CD4-positive, alpha-beta T cell (primary cell): ENCODE results near the gene ITGB6. TPM values are rescaled to one million over a fixed set of nuclear protein-coding genes. Genes with fewer than 3 reads are reported as not detected.

Experiments used
- ATAC-seq: fragments of 200-7000 bp; cut with Tn5 transposase; one replicate; pipeline ENCODE4 v1.10.0; 2022; ENCODE audit warnings: mild to moderate bottlenecking; ENCODE audit not compliant: poor library complexity
- CTCF ChIA-PET: fragments of 350-600 bp; sonication (Branson Sonifier 250); formaldehyde crosslinking; loops from one replicate; lab custom pipeline; 2021; ENCODE audit warnings: antibody characterized with exemption, inconsistent platforms; lab: Charles Lee
- POLR2A ChIA-PET: fragments of 350-600 bp; sonication (Branson Sonifier 250); formaldehyde crosslinking; loops from one replicate; lab custom pipeline; 2021; ENCODE audit warnings: antibody characterized with exemption, inconsistent platforms; lab: Charles Lee
- DNase-seq, 14 experiments: peaks; one replicate each; pipeline ENCODE4 v3.0.0-alpha.2; 2013 to 2020; ENCODE audit warnings: mixed read lengths in 2 of 14
- H3K27ac ChIP-seq, 2 donors: one replicate each; pipeline versions ENCODE4 v1.5.1 to v1.7.0; 2013; ENCODE audit warnings: low read length in 2 of 2, low read depth in 1 of 2, mild to moderate bottlenecking in 1 of 2
- H3K27me3 ChIP-seq, 2 experiments: 1 replicate in 1 of 2; 2 replicates in 1 of 2; pipeline versions ENCODE4 v1.6.1 to v1.7.0; 2013; ENCODE audit warnings: low read length in 2 of 2, control low read depth in 1 of 2, mild to moderate bottlenecking in 1 of 2, moderate library complexity in 1 of 2; ENCODE audit not compliant: insufficient read depth in 2 of 2, control insufficient read depth in 1 of 2
- H3K36me3 ChIP-seq: one replicate; pipeline ENCODE4 v1.6.1; 2013; ENCODE audit warnings: low read length, control low read depth; ENCODE audit not compliant: insufficient read depth
- H3K4me1 ChIP-seq: one replicate; pipeline ENCODE4 v1.6.1; 2013; ENCODE audit warnings: low read length, control low read depth; ENCODE audit not compliant: insufficient read depth
- H3K4me3 ChIP-seq: one replicate; pipeline ENCODE4 v1.5.1; 2013; ENCODE audit warnings: mild to moderate bottlenecking, low read length, moderate library complexity
- H3K9me3 ChIP-seq, 2 experiments: 1 replicate in 1 of 2; 2 replicates in 1 of 2; pipeline versions ENCODE4 v1.6.1 to v1.7.0; 2013; ENCODE audit warnings: low read length in 2 of 2, mild to moderate bottlenecking in 2 of 2, control low read depth in 1 of 2, moderate library complexity in 1 of 2; ENCODE audit not compliant: control insufficient read depth in 1 of 2, insufficient read depth in 1 of 2
- H3K27ac Mint-ChIP-seq: one replicate; pipeline ENCODE4 v1.8.0; 2020; ENCODE audit warnings: mixed read lengths
- H3K27me3 Mint-ChIP-seq: one replicate; pipeline ENCODE4 v1.8.0; 2021; ENCODE audit warnings: mixed read lengths
- H3K36me3 Mint-ChIP-seq: one replicate; pipeline ENCODE4 v1.8.0; 2021; ENCODE audit warnings: low read depth, mixed read lengths
- H3K4me1 Mint-ChIP-seq: one replicate; pipeline ENCODE4 v1.8.0; 2021; ENCODE audit warnings: low read depth, mixed read lengths
- H3K4me3 Mint-ChIP-seq: one replicate; pipeline ENCODE4 v1.8.0; 2020; ENCODE audit warnings: mild to moderate bottlenecking, mixed read lengths
- H3K9me3 Mint-ChIP-seq: one replicate; pipeline ENCODE4 v1.8.0; 2020; ENCODE audit warnings: mixed read lengths
- CTCF ChIP-seq: fragments of 200-600 bp; IDR thresholded peaks from one replicate; pipeline ENCODE4 v1.8.0; 2022; ENCODE audit warnings: antibody characterized with exemption, mild to moderate bottlenecking
- intact Hi-C, 2 experiments: fragments of 100-400 bp; cut with DNase I in 1 of 2; cut with micrococcal nuclease in 1 of 2; formaldehyde crosslinking; loops; one replicate each; pipeline versions ENCODE4 v1.15.1 to v1.9.0; 2023 to 2025; cut with DNase I, micrococcal nuclease
- total RNA-seq, 174 experiments: library from RNA in 2 of 174; stranded (reverse) in 2 of 174; gene quantifications; one replicate each; pipeline ENCODE4 v1.2.3 and lab custom pipeline; 2021 to 2026

ITGB6 gene
- total RNA-seq, 2 experiments from 2014 or later = not detected

GRCh38 chr2:160055726-160056108 lies 144.4 kb downstream of the ITGB6 start:
- POLR2A ChIA-PET = no interaction called here
- H3K27me3 ChIP-seq = peaks cover 12 to 23% of the 10 kb centered on the region in 2 experiments
- H3K9me3 ChIP-seq = peaks cover 0 to 3% of the 10 kb centered on the region in 2 experiments
- Mint-ChIP-seq H3K9me3 (no peaks in the 10 kb centered on the region), H3K27ac (no peak overlapping the region), H3K27me3 (peaks cover 39% of the 10 kb centered on the region), H3K36me3 (no peaks in the 10 kb centered on the region), H3K4me3 (no peak overlapping the region), H3K4me1 (no peaks in the 10 kb centered on the region)
- no peak overlapping the region for H3K27ac ChIP-seq
- H3K4me1 ChIP-seq = no peaks in the 10 kb centered on the region
- intact Hi-C loops = no loop called here
- CTCF ChIA-PET = interaction anchor here (1.0 to 1.2 kb wide), 2 partner anchors 14 to 21 kb away, joined by 3 to 4 read pairs; no protein-coding TSS in a partner anchor
- ATAC-seq = no peak
- TF ChIP-seq CTCF = no peak
- H3K4me3 ChIP-seq = no peak overlapping the region
- DNase-seq = no peak
- no peaks in the 10 kb centered on the region for H3K36me3 ChIP-seq

- Mint-ChIP-seq H3K27ac (no peak overlapping the region), H3K36me3 (no peaks in the 10 kb centered on the region), H3K9me3 (no peaks in the 10 kb centered on the region), H3K4me1 (no peaks in the 10 kb centered on the region), H3K27me3 (peaks cover 34% of the 10 kb centered on the region), H3K4me3 (no peak overlapping the region)
- Histone ChIP-seq H3K27ac (no peak overlapping the region), H3K36me3 (no peaks in the 10 kb centered on the region), H3K27me3 (peaks cover 7 to 17% of the 10 kb centered on the region in 2 experiments), H3K4me3 (no peak overlapping the region), H3K4me1 (no peaks in the 10 kb centered on the region), H3K9me3 (peaks cover 0 to 3% of the 10 kb centered on the region in 2 experiments)
- TF ChIP-seq CTCF = no peak
- POLR2A ChIA-PET = no interaction called here
- intact Hi-C loops = no loop called here
- CTCF ChIA-PET = interaction anchor here (1.0 kb wide), 1 partner anchor 15 kb away, joined by 4 read pairs; no protein-coding TSS in a partner anchor
- DNase-seq (no peak), ATAC-seq (no peak)
Observed at GRCh38 chr2:160054984-160055725, 144.9 kb downstream of the ITGB6 start.

DNA sequence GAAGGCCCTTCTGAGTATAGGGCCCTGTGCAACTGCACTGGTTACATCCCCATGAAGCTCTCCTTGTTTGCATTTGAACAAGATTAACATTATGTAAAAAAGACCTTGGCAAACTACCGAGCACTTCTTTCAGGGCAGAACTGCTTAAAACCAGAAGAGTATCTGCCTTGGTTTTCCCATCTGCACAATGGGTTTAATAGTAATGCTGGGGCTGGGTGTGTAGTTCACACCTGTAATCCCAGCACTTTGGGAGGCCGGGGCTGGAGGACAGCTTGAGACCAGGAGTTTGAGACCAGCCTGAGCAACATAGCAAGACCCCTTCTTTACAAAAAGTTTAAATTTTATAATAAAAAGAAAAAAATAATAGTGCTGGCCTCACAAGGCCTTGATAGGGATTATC lies 146.1 kb downstream of the ITGB6 start:
- no peak overlapping the region for H3K4me3 Mint-ChIP-seq
- intact Hi-C loops = no loop called here
- H3K4me1 Mint-ChIP-seq = no peaks in the 10 kb centered on the region
- POLR2A ChIA-PET = interaction anchor here (0.6 kb wide), 1 partner anchor 538 kb away, joined by 5 read pairs; no protein-coding TSS in a partner anchor
- no peaks in the 10 kb centered on the region for H3K36me3 ChIP-seq
- peaks cover 0 to 3% of the 10 kb centered on the region in 2 experiments for H3K9me3 ChIP-seq
- peaks cover 2 to 5% of the 10 kb centered on the region in 2 experiments for H3K27me3 ChIP-seq
- CTCF ChIA-PET = no interaction called here
- H3K4me3 ChIP-seq = no peak overlapping the region
- H3K4me1 ChIP-seq = no peaks in the 10 kb centered on the region
- no peak for TF ChIP-seq CTCF
- no peaks in the 10 kb centered on the region for H3K36me3 Mint-ChIP-seq
- ATAC-seq = no peak
- H3K27me3 Mint-ChIP-seq = peaks cover 22% of the 10 kb centered on the region
- DNase-seq = no peak
- no peak overlapping the region for H3K27ac ChIP-seq
- no peaks in the 10 kb centered on the region for H3K9me3 Mint-ChIP-seq
- no peak overlapping the region for H3K27ac Mint-ChIP-seq
